Ishikawa (cell line): ENCODE data around the gene TECPR2.

Source experiments
- CEBPB ChIP-seq: IDR thresholded peaks from 2 replicates; pipeline ENCODE4 v1.6.1; 2012
- EGR1 ChIP-seq: IDR thresholded peaks from 2 replicates; pipeline ENCODE4 v1.6.1; 2012
- EP300 ChIP-seq: IDR thresholded peaks from 2 replicates; pipeline ENCODE4 v1.6.1; 2012; ENCODE audit warnings: borderline replicate concordance
- FOXM1 ChIP-seq: IDR thresholded peaks from 2 replicates; pipeline ENCODE4 v1.6.1; 2012; ENCODE audit warnings: low read depth, borderline replicate concordance
- MAX ChIP-seq: IDR thresholded peaks from 2 replicates; pipeline ENCODE4 v1.6.1; 2012
- NFIC ChIP-seq: IDR thresholded peaks from 2 replicates; pipeline ENCODE4 v1.6.1; 2012
- RAD21 ChIP-seq: IDR thresholded peaks from 2 replicates; pipeline ENCODE4 v1.6.1; 2012; ENCODE audit warnings: low read depth
- TAF1 ChIP-seq: IDR thresholded peaks from 2 replicates; pipeline ENCODE4 v1.6.1; 2012; ENCODE audit warnings: low read depth, mild to moderate bottlenecking
- TCF12 ChIP-seq: IDR thresholded peaks from 2 replicates; pipeline ENCODE4 v1.6.1; 2012; ENCODE audit warnings: low read depth
- TEAD4 ChIP-seq: IDR thresholded peaks from 2 replicates; pipeline ENCODE4 v1.6.1; 2012
- YY1 ChIP-seq: IDR thresholded peaks from 2 replicates; pipeline ENCODE4 v1.6.1; 2012; ENCODE audit warnings: low read depth
- ZBTB7A ChIP-seq: IDR thresholded peaks from 2 replicates; pipeline ENCODE4 v1.6.1; 2012; ENCODE audit warnings: low read depth
- TF ChIP-seq, protein P1 (sequence below): IDR thresholded peaks from 2 replicates; pipeline ENCODE4 v1.6.1; 2012; ENCODE audit warnings: low read depth, mild to moderate bottlenecking

- TF ChIP-seq YY1 (no peak), ZBTB7A (no peak), RAD21 (no peak), NFIC (no peak), TCF12 (no peak), TAF1 (no peak), EGR1 (no peak), FOXM1 (no peak), MAX (peak; percentile 67; the same call in 1 of the 2 replicates), TEAD4 (no peak), CEBPB (no peak), EP300 (no peak)
- TF ChIP-seq, protein P1, sequence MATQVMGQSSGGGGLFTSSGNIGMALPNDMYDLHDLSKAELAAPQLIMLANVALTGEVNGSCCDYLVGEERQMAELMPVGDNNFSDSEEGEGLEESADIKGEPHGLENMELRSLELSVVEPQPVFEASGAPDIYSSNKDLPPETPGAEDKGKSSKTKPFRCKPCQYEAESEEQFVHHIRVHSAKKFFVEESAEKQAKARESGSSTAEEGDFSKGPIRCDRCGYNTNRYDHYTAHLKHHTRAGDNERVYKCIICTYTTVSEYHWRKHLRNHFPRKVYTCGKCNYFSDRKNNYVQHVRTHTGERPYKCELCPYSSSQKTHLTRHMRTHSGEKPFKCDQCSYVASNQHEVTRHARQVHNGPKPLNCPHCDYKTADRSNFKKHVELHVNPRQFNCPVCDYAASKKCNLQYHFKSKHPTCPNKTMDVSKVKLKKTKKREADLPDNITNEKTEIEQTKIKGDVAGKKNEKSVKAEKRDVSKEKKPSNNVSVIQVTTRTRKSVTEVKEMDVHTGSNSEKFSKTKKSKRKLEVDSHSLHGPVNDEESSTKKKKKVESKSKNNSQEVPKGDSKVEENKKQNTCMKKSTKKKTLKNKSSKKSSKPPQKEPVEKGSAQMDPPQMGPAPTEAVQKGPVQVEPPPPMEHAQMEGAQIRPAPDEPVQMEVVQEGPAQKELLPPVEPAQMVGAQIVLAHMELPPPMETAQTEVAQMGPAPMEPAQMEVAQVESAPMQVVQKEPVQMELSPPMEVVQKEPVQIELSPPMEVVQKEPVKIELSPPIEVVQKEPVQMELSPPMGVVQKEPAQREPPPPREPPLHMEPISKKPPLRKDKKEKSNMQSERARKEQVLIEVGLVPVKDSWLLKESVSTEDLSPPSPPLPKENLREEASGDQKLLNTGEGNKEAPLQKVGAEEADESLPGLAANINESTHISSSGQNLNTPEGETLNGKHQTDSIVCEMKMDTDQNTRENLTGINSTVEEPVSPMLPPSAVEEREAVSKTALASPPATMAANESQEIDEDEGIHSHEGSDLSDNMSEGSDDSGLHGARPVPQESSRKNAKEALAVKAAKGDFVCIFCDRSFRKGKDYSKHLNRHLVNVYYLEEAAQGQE, result no peak
These were observed 168.2 kb downstream of the TECPR2 start for GRCh38 chr14:102530828-102531478.
